GF-D8 (cell line): ENCODE data around the gene KCNK5.

Experiments used
- DNase-seq: peaks from one replicate; lab custom pipeline; 2025; lab: John Stamatoyannopoulos, UW

The KCNK5 gene, protein sequence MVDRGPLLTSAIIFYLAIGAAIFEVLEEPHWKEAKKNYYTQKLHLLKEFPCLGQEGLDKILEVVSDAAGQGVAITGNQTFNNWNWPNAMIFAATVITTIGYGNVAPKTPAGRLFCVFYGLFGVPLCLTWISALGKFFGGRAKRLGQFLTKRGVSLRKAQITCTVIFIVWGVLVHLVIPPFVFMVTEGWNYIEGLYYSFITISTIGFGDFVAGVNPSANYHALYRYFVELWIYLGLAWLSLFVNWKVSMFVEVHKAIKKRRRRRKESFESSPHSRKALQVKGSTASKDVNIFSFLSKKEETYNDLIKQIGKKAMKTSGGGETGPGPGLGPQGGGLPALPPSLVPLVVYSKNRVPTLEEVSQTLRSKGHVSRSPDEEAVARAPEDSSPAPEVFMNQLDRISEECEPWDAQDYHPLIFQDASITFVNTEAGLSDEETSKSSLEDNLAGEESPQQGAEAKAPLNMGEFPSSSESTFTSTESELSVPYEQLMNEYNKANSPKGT

GRCh38 chr6:39228992-39229767, at the start of gene KCNK5:
Gene KCNK5 (minus strand): TSS chr6:39229475. CDS start chr6:39229111, 364 bp downstream.
- DNase-seq: peak; percentile 78

- DNase-seq: no peak
Measured at GRCh38 chr6:39276379-39276995, 47.2 kb upstream of the KCNK5 start.

DNA sequence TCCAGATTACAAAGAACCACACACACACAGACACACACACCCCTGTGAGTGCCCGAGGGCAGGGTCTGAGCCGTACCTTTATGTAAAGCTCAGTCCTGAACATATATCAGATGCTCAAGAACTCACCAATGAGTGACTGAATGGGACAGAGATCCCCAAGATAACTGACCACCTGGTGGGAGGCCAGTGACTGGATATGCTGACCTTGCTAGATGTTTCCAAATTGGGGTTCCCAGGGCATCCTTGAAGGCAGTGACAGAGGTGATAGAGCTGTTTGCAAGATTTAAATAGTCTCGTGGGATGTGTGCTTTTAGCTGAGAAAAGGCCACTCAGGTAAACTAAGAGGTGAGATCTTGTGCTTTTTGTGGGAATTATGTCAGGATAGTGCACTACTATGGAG, 45.6 kb upstream of the KCNK5 start:
- DNase-seq: no peak

DNA sequence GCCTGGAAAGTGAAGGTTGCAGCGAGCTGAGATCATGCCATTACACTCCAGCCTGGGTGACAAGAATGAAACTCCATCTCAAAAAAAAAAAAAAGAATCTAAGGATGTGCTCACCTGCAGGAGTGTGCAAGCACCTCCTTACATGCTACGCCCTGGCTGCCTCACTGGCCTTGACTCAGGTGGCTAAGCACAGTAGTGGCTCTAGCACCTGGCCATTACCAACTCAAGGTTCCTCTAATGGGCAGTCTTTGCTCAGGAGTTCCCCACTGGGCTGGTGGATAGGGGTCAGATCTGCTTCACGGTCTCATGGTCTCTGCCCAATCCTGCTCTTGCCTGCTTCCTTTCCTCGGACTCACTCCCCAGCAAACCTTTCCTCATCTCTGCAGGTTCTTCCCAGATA, 45.2 kb upstream of the KCNK5 start:
- no peak for DNase-seq

DNA sequence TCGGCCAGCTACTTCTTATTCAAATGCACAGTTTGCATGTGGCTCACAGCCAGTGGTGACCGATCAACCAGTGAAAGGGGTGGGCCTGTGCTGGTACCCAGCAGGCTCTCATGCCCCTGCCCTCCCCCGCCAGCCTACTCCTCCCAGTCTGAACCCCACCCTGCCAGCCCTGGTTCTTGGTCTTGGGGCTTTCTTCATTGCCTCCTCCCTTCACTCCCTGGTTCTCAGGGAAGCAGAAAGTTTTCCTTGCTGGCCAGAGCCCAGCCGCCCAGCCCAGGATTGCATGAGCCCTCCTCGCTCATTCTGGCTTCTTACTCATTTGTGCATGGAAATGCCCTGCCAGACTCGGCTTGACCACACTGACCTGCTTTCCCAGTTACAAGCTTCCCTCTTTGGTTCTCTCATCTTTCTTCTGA, 44.1 kb upstream of the KCNK5 start:
- no peak for DNase-seq

- no peak for DNase-seq
Measured at GRCh38 chr6:39269961-39270360, 40.7 kb upstream of the KCNK5 start.

- no peak for DNase-seq
Measured at GRCh38 chr6:39268721-39269120, 39.4 kb upstream of the KCNK5 start.

DNA sequence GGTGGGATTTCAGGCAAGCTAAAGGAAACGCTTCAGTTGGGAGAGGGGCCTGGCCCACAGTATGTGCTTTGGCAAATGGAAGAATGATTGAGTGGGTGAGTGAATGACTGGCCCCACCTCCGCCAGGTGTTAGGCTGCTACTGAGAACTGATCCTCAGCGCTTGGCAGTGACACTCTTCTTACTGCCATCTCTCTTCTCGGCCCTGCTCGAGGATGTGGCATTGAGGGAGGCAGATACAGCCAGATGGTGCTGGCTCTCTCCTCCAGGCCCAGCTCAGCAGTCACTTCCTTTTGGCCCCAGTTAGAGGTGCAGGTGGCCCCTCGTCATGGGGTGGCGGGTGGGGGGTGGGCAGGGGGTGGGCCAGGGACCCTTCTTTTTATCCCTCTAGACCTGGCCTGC, 38.9 kb upstream of the KCNK5 start:
- DNase-seq: no peak

- no peak for DNase-seq
Measured at GRCh38 chr6:39266782-39267355, 37.6 kb upstream of the KCNK5 start.

DNA sequence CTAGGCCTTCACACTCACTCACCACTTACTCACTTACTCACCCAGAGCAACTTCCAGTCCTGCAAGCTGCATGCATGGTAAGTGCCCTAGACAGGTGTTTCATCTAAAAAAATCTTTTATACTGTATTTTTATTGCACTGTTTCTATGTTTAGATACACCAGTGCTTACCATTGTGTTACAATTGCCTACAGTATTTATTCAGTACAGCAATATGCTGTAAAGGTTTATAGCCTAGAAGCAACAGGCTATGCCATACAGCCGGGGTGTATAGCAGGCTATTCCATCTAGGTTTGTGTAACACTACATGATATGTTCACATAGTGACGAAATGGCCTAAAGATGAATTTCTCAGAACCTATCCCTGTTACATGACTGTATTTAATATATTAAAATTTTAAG, 37.1 kb upstream of the KCNK5 start:
- DNase-seq: no peak

GRCh38 chr6:39263303-39264037, 34.2 kb upstream of the KCNK5 start:
- DNase-seq: no peak

DNA sequence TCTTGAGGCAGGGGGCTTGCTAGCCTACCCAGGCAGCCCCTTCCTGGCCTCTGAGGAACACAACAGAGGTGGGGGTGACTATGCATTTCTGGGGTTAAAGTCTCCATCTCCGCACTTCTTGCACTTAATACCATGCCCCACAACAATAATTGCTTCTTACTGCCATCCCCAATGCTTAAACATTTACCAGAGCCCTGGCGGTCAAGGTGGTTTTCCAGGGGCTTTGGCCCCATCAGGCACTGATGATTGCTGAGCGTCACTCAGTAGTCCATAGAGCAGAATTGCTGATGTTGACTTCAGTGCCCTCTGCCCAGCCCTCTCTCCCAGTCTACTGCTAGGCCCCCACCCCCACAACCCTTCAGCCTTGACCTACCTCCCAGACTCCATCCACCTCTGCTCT, 32.5 kb upstream of the KCNK5 start:
- DNase-seq: no peak

- no peak for DNase-seq
Measured at GRCh38 chr6:39260953-39261352, 31.7 kb upstream of the KCNK5 start.

DNA sequence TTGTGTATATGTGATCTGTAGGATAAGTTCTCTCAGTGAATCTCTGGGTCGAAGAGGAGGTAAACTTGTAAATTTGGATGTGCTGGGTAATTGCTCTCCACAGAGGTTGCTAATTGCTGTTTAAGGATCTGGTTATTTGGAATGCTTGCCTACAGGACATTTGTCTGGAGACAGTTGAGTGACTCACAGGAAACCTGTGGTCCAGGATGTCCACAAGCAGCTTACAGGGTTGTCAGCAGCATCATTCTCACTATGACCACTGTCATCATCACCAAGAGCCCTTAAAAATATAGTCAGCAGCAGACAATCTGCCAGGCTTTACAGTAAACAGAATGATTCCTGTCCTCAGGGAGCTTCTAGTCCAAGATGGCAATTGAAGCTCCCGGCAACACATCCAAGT, 31.2 kb upstream of the KCNK5 start:
- DNase-seq: no peak

DNA sequence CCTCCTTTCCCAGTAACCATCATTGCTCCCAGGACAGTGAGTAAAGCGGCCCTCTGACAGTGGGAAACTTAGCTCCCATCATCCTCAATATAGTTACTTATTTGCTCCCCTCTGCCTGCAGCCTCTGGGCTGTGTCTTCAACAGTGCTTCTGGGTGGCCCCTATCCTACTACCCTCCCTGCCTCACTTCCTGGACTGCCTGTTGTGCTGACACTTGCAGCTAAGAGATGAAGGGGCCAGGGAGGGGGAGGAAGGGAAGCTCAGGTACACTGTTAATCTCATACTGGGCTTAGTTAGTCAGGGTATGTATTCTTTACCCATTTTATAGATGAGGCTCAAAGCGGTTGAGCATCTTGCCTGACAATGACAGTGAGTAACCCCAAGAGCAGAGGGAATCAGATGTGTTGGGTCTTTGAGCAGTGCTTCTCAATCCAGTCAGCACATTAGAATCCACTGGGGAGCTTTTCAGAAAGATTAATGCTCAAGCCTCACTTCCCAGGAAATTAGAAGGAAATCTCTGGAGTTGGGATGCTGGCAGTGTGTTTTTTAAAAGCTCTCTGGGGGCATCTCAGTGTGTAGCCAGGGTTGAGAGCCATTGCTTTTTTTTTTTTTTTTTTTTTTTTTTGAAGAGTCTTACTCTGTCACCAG, 27.1 kb upstream of the KCNK5 start:
- DNase-seq: no peak

GRCh38 chr6:39254999-39255535, 25.8 kb upstream of the KCNK5 start:
- DNase-seq: no peak

GRCh38 chr6:39251406-39251805, 22.1 kb upstream of the KCNK5 start:
- DNase-seq: no peak

DNA sequence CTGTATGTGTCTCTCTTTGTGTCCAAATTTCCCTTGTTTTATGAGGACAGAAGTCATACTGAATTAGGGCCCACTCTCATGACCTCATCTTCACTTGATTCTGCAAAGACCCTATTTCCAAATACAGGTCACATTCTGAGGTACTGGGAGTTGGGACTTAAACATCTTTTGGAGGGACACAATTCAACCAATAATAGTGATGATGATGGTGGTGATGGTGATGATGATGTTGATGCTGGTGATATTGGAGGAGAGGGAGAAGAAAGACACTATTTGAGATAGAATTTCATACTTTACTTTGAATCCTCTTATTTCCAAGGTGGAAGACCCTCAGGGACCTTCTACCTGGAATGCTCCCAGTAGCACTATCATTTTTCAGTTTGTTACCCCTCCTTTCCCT, 21.2 kb upstream of the KCNK5 start:
- no peak for DNase-seq

GRCh38 chr6:39249278-39249677, 20.0 kb upstream of the KCNK5 start:
- DNase-seq: no peak

- DNase-seq: no peak
Measured at GRCh38 chr6:39247667-39248194, 18.5 kb upstream of the KCNK5 start.

DNA sequence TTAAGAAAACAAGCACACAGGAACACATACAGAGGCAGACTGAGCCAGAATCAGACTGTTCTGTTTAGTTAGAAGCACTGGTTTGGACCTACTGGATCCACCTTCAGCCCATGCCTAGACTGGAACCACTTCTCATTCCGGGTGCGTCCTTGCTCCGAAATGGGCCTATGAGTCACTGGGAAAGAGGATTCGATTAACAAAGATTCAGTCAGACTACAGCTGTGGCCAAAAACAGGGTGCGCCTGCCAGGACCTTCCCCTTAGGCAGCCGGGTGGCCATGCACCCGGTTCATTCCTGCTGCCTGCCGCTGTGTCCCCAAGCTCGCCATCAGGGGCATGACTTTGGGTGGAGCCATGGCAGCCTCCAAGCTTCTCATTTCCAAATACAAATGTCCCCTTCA, 14.5 kb upstream of the KCNK5 start:
- no peak for DNase-seq
